OCI-LY7 (cell line): ENCODE results near the gene CD63. TPM values are rescaled to one million over a fixed set of nuclear protein-coding genes. Genes with fewer than 3 reads are reported as not detected.
"Not testable (repeated sequence)": the region's sequence is repeated elsewhere in the genome, so short reads cannot be mapped to it uniquely, and the experiment has no call there.

Experiments used
- BruUV-seq: library from RNA; stranded (reverse); fragments of 400-500 nt; replicated peaks from 2 replicates; lab custom pipeline; 2021; lab: Mats Ljungman, UMichigan
- CTCF ChIA-PET: fragments of 300-600 bp; sonication (Branson Sonifier 250); formaldehyde crosslinking; loops from one replicate; lab custom pipeline; 2022; ENCODE audit warnings: antibody characterized with exemption; ENCODE audit not compliant: unreplicated experiment; lab: Charles Lee
- POLR2A ChIA-PET: fragments of 300-600 bp; sonication (Branson Sonifier 250); formaldehyde crosslinking; loops from one replicate; lab custom pipeline; 2022; ENCODE audit warnings: antibody characterized with exemption; lab: Charles Lee
- DNase-seq: peaks from one replicate; pipeline ENCODE4 v3.0.0-alpha.2; 2015; ENCODE audit warnings: low spot score
- H2AFZ ChIP-seq: fragments of 200-600 bp; sonication (generic), shearing (Covaris generic); 2 replicates; pipeline ENCODE4 v1.6.1; 2014; ENCODE audit warnings: mild to moderate bottlenecking, antibody characterized with exemption, low read length, moderate library complexity
- H3K27ac ChIP-seq: fragments of 200-600 bp; sonication (generic); 2 replicates; pipeline ENCODE4 v1.5.1; 2014; ENCODE audit warnings: mixed run types, low read depth, mild to moderate bottlenecking, moderate library complexity, low read length, inconsistent platforms; ENCODE audit not compliant: poor library complexity, severe bottlenecking
- H3K36me3 ChIP-seq: fragments of 200-600 bp; sonication (generic); 2 replicates; pipeline ENCODE4 v1.6.1; 2014; ENCODE audit warnings: mild to moderate bottlenecking, antibody characterized with exemption, low read length, moderate library complexity, mixed read lengths; ENCODE audit not compliant: insufficient read depth
- H3K4me1 ChIP-seq: fragments of 200-600 bp; sonication (generic); 2 replicates; pipeline ENCODE4 v1.5.1; 2014; ENCODE audit warnings: mild to moderate bottlenecking, low read length; ENCODE audit not compliant: insufficient read depth, poor library complexity, severe bottlenecking
- H3K4me2 ChIP-seq: fragments of 200-600 bp; sonication (generic); 2 replicates; pipeline ENCODE4 v1.6.1; 2014; ENCODE audit warnings: mild to moderate bottlenecking, low read length
- H3K4me3 ChIP-seq: fragments of 200-600 bp; sonication (generic); 2 replicates; pipeline ENCODE4 v1.5.1; 2014; ENCODE audit warnings: mild to moderate bottlenecking, low read depth, low read length; ENCODE audit not compliant: poor library complexity, severe bottlenecking
- H3K79me2 ChIP-seq: fragments of 200-600 bp; sonication (generic); 2 replicates; pipeline ENCODE4 v1.6.1; 2016; ENCODE audit warnings: low read depth, mild to moderate bottlenecking, low read length, moderate library complexity, mixed read lengths; ENCODE audit not compliant: insufficient read depth
- H3K9me2 ChIP-seq: fragments of 200-600 bp; sonication (generic); 2 replicates; pipeline ENCODE4 v1.6.1; 2016; ENCODE audit warnings: mild to moderate bottlenecking, low read length, mixed read lengths; ENCODE audit not compliant: insufficient read depth
- H3K9me3 ChIP-seq: fragments of 200-600 bp; sonication (generic); 2 replicates; pipeline ENCODE4 v1.6.1; 2014; ENCODE audit warnings: mild to moderate bottlenecking, mixed run types, low read length, mixed read lengths
- H4K20me1 ChIP-seq: fragments of 200-600 bp; sonication (generic); 2 replicates; pipeline ENCODE4 v1.6.1; 2014; ENCODE audit warnings: mild to moderate bottlenecking, antibody characterized with exemption, low read length, moderate library complexity, mixed read lengths; ENCODE audit not compliant: insufficient read depth
- CTCF ChIP-seq: fragments of 200-600 bp; sonication (generic); conservative IDR thresholded peaks from 2 replicates; pipeline ENCODE4 v1.5.1; 2014; ENCODE audit warnings: mild to moderate bottlenecking, antibody characterized with exemption, low read length, moderate library complexity, mixed read lengths
- EZH2phosphoT487 ChIP-seq: fragments of 200-600 bp; sonication (generic); IDR thresholded peaks from 2 replicates; pipeline ENCODE4 v1.6.1; 2018; ENCODE audit warnings: low read depth, borderline replicate concordance, mild to moderate bottlenecking, mixed run types, antibody characterized with exemption, low read length, moderate library complexity, mixed read lengths
- intact Hi-C: fragments of 100-400 bp; cut with micrococcal nuclease; formaldehyde crosslinking; loops from one replicate; pipeline ENCODE4 v1.10.0; 2022; ENCODE audit not compliant: unreplicated experiment
- total RNA-seq, 2 experiments: library from RNA; depleted of rRNA in 1 of 2; stranded (reverse); fragments of >200 nt in 1 of 2; shearing (Covaris generic) in 1 of 2; gene quantifications; 2 replicates each; pipeline ENCODE4 v1.2.3, GENCODE V29; 2014 to 2022

CD63 gene
- total RNA-seq, 2 experiments from 2014 or later: 102 to 130 TPM

- intact Hi-C loops: no loop called here
- POLR2A ChIA-PET: interaction anchor here (0.9 kb wide), 1 partner anchor 27 kb away, joined by 3 read pairs; no protein-coding TSS in a partner anchor
- TF ChIP-seq EZH2phosphoT487 (no peak), CTCF (no peak)
Measured at GRCh38 chr12:55762646-55763045, 33.8 kb upstream of the CD63 start.

GRCh38 chr12:55760663-55761062, 31.9 kb upstream of the CD63 start:
- Histone ChIP-seq H3K36me3 (peaks cover 90% of the 10 kb centered on the region), H2AFZ (no peak overlapping the region), H4K20me1 (no peaks in the 10 kb centered on the region), H3K79me2 (no peaks in the 10 kb centered on the region), H3K4me2 (no peak overlapping the region), H3K27ac (no peak overlapping the region), H3K4me1 (no peaks in the 10 kb centered on the region), H3K4me3 (no peak overlapping the region), H3K9me3 (no peaks in the 10 kb centered on the region), H3K9me2 (no peaks in the 10 kb centered on the region)
- TF ChIP-seq CTCF: no peak
- ChIA-PET POLR2A (no interaction called here), CTCF (no interaction called here)
- intact Hi-C loops: no loop called here
- no peak for DNase-seq
- no TSS peak for BruUV-seq

More at GRCh38 chr12:55762646-55763045, 33.8 kb upstream of the CD63 start:
- Histone ChIP-seq H3K36me3 (peaks cover 87% of the 10 kb centered on the region), H4K20me1 (no peaks in the 10 kb centered on the region), H3K4me1 (no peaks in the 10 kb centered on the region), H3K4me2 (no peak overlapping the region), H3K4me3 (no peak overlapping the region), H2AFZ (no peak overlapping the region), H3K27ac (no peak overlapping the region), H3K79me2 (no peaks in the 10 kb centered on the region), H3K9me3 (no peaks in the 10 kb centered on the region), H3K9me2 (no peaks in the 10 kb centered on the region)
- CTCF ChIA-PET: no interaction called here
- no peak for DNase-seq
- no TSS peak for BruUV-seq

GRCh38 chr12:55758575-55758974, 29.8 kb upstream of the CD63 start:
- H4K20me1 ChIP-seq, CTCF ChIA-PET, H3K4me3 ChIP-seq, H3K79me2 ChIP-seq, H3K9me2 ChIP-seq, DNase-seq, H2AFZ ChIP-seq, H3K9me3 ChIP-seq, H3K27ac ChIP-seq, H3K4me1 ChIP-seq, H3K4me2 ChIP-seq, BruUV-seq: not testable (repeated sequence)
- intact Hi-C loops: loop anchor here (5.0 kb wide), 1 partner anchor 34 kb away; no protein-coding TSS in a partner anchor
- POLR2A ChIA-PET: interaction anchor here (1.6 to 1.9 kb wide), 3 partner anchors 14 to 53 kb away, joined by 4 to 5 read pairs (median 4); no protein-coding TSS in a partner anchor
- H3K36me3 ChIP-seq: peaks cover 96% of the 10 kb centered on the region
